Tibial nerve (tissue), 3 donors: ENCODE measurements around the gene ATF4.

Source experiments
- POLR2A ChIP-seq, 2 donors: fragments of 450-650 bp; IDR thresholded peaks; one replicate each; pipeline ENCODE4 v1.6.1; 2017; ENCODE audit warnings: antibody characterized with exemption in 2 of 2, mild to moderate bottlenecking in 2 of 2, moderate library complexity in 2 of 2
- TF ChIP-seq, protein P1 (sequence below), 5 experiments: fragments of 200-600 bp in 3 of 5; fragments of 450-650 bp in 2 of 5; sonication (generic) in 3 of 5; IDR thresholded peaks; one replicate each; pipeline ENCODE4 v1.5.1; 2016 to 2019; ENCODE audit warnings: antibody characterized with exemption in 5 of 5, mild to moderate bottlenecking in 3 of 5, moderate library complexity in 2 of 5

DNA sequence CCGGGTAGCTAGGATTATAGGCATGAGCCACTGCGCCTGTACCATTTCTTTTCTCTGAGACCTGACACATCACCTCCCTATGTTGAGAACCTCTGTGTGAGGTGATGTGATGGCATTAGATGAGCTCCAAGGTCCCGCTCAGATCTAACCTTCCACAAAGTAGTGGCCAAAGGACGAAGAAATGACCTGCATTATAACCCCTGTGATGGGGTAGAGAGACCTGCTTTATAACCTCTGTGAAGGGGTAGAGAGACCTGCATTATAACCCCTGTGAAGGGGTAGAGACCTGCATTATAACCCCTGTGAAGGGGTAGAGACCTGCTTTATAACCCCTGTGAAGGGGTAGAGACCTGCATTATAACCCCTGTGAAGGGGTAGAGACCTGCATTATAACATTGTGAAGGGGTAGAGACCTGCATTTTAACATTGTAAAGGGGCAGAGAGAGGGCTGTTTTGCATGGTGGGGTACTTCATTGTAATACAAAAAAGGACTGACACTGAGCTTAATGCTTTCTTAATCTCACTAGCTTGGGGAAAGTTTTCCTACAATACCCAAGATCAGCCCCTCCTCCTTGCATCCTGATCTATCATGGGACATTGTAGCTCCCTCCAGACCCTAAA is 9.7 kb upstream of the ATF4 start:
- TF ChIP-seq POLR2A (IDR thresholded peaks at IDR 0.05): no peak
- TF ChIP-seq, protein P1, sequence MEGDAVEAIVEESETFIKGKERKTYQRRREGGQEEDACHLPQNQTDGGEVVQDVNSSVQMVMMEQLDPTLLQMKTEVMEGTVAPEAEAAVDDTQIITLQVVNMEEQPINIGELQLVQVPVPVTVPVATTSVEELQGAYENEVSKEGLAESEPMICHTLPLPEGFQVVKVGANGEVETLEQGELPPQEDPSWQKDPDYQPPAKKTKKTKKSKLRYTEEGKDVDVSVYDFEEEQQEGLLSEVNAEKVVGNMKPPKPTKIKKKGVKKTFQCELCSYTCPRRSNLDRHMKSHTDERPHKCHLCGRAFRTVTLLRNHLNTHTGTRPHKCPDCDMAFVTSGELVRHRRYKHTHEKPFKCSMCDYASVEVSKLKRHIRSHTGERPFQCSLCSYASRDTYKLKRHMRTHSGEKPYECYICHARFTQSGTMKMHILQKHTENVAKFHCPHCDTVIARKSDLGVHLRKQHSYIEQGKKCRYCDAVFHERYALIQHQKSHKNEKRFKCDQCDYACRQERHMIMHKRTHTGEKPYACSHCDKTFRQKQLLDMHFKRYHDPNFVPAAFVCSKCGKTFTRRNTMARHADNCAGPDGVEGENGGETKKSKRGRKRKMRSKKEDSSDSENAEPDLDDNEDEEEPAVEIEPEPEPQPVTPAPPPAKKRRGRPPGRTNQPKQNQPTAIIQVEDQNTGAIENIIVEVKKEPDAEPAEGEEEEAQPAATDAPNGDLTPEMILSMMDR (IDR thresholded peaks at IDR 0.05): no peak
